GM12875 (cell line): Measurements from ENCODE around the gene MRPL49.
A peak's percentile ranks its signal among the peaks of the same experiment; 100 is the strongest.

Source experiments
- H3K4me3 ChIP-seq: one replicate; pipeline ENCODE4 v1.5.1; 2011; ENCODE audit warnings: low read depth, low read length, control low read depth
- TF ChIP-seq, protein P1 (sequence below): IDR thresholded peaks from 2 replicates; pipeline ENCODE4 v1.5.1; 2011; ENCODE audit warnings: low read depth, mild to moderate bottlenecking, control low read depth, inconsistent platforms, low read length, moderate library complexity, borderline replicate concordance; ENCODE audit not compliant: insufficient read depth

The MRPL49 gene

DNA sequence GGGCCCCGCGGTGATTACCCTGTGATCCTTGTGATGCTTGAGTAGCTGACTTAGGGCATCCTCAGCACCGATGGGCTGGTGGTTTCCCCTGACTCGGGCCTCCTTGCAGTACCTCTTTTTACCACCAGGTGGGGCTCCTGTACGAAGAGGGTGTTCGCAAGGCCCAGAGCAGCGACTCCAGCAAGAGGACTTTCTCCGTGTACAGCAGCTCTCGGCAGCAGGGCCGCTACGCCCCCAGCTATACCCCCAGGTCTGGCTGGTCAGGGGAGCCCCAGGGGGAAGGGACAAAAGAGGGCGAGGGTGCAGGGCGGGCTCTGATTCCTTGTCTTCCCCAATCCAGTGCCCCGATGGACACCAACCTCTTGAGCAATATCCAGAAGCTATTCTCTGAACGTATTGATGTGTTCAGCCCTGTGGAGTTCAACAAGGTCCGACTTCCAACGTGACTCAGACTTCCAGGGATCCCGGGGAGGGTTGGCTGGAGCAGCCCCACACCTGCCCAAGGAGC is 11.7 kb upstream of the MRPL49 start:
- TF ChIP-seq, protein P1, sequence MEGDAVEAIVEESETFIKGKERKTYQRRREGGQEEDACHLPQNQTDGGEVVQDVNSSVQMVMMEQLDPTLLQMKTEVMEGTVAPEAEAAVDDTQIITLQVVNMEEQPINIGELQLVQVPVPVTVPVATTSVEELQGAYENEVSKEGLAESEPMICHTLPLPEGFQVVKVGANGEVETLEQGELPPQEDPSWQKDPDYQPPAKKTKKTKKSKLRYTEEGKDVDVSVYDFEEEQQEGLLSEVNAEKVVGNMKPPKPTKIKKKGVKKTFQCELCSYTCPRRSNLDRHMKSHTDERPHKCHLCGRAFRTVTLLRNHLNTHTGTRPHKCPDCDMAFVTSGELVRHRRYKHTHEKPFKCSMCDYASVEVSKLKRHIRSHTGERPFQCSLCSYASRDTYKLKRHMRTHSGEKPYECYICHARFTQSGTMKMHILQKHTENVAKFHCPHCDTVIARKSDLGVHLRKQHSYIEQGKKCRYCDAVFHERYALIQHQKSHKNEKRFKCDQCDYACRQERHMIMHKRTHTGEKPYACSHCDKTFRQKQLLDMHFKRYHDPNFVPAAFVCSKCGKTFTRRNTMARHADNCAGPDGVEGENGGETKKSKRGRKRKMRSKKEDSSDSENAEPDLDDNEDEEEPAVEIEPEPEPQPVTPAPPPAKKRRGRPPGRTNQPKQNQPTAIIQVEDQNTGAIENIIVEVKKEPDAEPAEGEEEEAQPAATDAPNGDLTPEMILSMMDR = peak; percentile 97
- H3K4me3 ChIP-seq = no peak overlapping the region

DNA sequence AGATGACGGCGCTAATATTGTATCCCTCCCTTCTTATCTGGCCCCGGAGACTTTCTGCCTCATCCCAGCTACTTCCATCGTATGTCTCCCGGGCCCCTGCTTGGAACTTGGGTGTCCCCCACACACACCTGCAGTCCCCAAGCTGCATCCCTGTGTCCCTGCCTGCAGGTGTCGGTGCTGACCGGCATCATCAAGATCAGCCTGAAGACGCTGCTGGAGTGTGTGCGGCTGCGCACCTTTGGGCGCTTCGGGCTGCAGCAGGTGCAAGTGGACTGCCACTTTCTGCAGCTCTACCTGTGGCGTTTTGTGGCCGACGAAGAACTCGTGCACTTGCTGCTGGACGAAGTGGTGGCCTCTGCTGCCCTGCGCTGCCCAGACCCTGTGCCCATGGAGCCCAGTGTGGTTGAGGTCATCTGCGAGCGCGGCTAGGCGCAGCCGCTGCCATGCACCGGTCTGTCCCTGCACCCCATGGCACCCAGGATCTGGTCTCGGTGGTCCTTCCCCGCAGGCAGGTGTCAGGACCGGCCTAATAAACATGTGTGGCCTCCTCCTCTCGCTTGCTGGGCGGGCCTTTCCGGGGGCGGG is 10.9 kb upstream of the MRPL49 start:
- H3K4me3 ChIP-seq = no peak overlapping the region
- TF ChIP-seq, protein P1 = no peak

DNA sequence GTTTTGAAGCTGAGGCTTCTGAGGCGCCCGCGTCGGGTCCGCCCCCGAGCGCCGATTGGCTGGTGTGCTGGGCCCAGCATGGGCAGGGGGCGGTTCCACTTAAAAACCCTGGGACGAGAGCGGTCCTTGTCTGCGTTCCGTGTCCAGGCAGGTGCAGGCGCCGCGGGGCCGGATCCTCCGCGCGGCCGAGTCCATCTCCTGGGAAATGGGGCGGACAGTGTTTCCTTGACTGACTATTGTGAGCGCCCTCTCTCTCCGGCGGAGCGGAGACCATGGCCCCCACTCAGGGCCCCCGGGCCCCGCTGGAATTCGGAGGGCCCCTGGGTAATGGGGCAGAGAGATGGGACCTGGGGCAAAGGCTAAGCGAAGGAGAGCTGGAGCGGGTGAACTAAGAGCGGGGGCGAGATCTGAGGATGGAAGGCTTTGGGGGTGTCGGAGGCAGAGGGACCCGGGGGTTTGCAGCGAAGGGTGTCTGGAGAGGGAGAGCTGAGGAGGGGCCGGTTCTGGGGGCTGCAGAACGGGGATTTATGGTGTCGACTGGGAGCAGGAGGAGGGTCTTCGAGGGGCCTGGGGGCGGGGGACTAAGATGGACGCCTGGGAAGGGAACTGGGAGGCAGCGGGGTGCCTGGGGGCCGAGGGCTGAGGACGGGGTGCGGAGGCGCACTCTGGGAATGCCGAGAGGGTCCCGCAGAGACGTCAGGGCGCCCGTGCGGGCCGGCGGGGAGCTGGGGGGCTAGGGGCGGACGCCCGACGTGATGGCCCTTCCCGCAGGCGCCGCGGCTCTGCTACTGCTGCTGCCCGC is 10.2 kb upstream of the MRPL49 start, which contains the start of gene TM7SF2:
Gene TM7SF2 (plus strand): TSS at position 129 of the 802 bp plus-strand sequence. CDS start 144 bp downstream, at position 273.
- peak within 1 kb of the TSS; percentile 70 for H3K4me3 ChIP-seq
- TF ChIP-seq, protein P1 = no peak

DNA sequence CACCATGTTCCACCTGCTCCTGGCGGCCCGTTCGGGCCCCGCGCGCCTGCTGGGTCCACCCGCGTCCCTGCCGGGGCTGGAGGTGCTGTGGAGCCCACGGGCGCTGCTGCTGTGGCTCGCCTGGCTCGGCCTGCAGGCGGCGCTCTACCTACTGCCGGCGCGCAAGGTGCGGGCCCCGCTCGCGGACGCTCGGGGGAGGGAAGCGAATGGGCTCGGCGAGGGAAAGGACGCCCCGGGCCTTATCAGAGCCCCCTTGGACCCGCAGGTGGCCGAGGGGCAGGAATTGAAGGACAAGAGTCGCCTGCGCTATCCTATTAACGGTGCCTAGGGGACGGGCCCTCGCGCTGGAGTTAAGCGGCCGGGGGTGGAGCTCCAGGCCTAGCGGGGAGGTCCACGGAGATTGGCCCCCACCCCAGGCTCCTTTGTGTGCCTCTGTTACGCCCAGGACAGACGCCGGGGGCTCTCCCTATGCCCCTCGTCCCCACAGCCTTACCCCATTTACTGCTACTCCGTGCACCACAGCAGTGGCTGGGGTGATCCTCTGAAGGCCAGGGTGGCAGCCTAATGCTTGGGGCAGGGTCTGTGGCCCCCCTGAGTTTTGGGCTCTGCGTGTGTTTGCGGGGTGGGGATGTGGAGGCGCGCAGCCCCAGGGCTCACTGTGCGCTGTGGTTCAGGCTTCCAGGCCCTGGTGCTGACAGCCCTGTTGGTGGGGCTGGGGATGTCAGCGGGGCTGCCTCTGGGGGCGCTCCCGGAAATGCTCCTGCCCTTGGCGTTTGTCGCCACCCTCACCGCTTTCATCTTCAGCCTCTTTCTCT is 9.4 kb upstream of the MRPL49 start:
- TF ChIP-seq, protein P1 = peak; percentile 98
- H3K4me3 ChIP-seq = peak overlapping the region; percentile 70

DNA sequence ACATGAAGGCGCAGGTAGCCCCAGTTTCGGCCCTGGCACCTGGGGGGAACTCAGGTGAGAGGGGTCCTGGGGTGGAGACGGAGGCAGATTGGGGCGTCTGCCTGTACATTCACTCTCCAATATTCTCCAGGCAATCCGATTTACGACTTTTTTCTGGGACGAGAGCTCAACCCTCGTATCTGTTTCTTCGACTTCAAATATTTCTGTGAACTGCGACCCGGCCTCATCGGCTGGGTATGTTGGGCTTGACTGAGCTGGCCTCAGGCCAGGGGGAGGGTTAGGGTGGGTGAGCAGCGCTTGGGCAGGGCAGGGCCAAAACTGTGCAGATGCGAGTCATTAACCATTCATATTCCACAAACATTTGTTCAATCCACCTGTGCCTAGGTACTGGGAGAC is 8.8 kb upstream of the MRPL49 start:
- H3K4me3 ChIP-seq = no peak overlapping the region
- TF ChIP-seq, protein P1 = no peak

DNA sequence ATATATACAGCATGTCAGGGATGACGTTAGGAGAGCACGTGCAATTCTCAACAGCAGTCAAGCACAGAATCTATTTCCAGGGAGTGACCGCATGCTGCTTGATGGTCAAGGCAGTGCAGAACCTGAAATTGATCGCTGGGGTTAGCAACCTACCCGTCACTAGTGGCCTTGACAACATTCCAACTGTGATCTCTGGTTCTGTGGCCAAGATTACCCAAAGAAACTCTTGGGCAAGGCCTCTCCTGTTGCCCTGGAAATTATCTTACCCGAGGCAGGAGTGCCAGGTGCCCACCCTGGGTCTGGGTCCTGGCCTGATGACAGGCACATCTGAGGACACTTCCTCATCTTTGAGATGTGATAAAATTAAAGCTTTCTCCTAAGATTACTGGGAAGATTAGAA is 8.3 kb upstream of the MRPL49 start:
- TF ChIP-seq, protein P1 = no peak
- no peak overlapping the region for H3K4me3 ChIP-seq
